ENCODE data around the gene VASN.

DNA sequence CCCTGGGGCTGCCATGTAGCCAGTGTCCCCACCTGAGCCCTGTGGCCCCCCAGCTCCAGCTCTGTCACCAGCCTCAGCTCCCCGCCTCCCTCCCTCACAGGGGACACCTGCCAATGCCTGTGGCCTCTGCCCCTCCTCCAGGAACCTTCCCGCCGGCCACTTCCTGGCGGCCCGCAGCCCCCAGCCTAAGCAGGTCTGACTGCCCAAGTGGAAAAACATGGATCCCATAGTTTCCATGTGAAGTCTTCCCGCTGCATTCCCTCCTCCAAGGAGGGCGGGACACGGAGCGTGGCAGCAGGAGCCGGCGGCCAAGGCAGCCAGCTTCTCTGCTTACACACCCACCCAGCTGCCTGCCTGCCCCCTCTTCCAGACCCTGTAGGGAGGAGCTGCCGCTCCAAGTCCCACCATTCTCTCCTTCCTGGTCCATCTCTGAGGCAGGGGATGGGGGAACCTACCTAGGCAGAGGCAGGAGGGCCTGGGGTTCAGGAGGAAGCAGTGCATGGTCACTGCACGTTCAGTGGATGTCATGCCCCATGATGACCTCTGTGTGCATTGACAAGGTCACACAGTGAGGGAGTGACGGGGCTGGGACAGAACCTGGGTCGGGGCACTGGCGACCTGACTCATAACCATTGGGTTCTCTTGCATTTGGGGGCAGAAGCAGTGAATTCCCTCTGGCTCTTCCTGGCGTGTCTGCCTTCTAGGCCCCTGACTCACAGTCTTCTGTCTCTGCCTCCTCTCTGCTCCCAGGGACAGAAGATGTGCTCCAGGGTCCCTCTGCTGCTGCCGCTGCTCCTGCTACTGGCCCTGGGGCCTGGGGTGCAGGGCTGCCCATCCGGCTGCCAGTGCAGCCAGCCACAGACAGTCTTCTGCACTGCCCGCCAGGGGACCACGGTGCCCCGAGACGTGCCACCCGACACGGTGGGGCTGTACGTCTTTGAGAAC lies 8.7 kb downstream of the VASN start:
- TF ChIP-seq POLR2AphosphoS5 (IDR thresholded peaks at IDR 0.05; ENCODE audit: low read depth, low read length) (0 out of 2 replicates have a peak, but pooled peaks have one; percentile 32), POLR2A (IDR thresholded peaks at IDR 0.05; ENCODE audit: low read depth, low read length) (no peak), POU2F2 (IDR thresholded peaks at IDR 0.05; ENCODE audit: low read depth, low read length) (no peak), PAX5 (IDR thresholded peaks at IDR 0.05; ENCODE audit: insufficient read depth, low read length, severe bottlenecking) (no peak)

Measured in GM12891 (cell line).